B cell (primary cell): ENCODE data around the gene SORL1-AS1.

Experiments
- EZH2 ChIP-seq: IDR thresholded peaks from 2 replicates; pipeline ENCODE4 v1.6.1; 2012; ENCODE audit warnings: borderline replicate concordance, low read depth, mild to moderate bottlenecking, moderate library complexity, low read length; ENCODE audit not compliant: insufficient read depth, poor library complexity, severe bottlenecking
- TF ChIP-seq, protein P1 (sequence below): fragments of 200-600 bp; IDR thresholded peaks from one replicate; pipeline ENCODE4 v1.8.0; 2022; ENCODE audit warnings: antibody characterized with exemption, mild to moderate bottlenecking

DNA sequence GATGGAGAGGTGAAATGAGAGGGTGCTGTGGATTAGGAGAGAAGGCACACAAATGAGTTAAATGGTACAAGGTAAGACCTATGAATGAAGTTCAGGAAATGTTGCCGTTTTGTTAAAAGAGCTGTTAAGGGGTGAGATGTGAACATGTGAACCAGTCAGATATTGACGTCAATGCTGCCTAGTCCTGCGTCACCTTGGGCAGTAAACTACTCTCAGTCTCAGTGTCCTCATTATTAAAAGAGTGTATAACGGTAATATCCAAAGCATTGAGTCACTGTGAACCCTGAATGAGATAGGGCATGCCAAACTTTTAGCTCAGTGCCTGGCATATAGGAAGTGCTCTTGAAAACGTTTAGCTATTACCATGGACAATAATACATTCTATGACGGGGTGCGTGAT is 32.4 kb upstream of the SORL1-AS1 start:
- TF ChIP-seq, protein P1, sequence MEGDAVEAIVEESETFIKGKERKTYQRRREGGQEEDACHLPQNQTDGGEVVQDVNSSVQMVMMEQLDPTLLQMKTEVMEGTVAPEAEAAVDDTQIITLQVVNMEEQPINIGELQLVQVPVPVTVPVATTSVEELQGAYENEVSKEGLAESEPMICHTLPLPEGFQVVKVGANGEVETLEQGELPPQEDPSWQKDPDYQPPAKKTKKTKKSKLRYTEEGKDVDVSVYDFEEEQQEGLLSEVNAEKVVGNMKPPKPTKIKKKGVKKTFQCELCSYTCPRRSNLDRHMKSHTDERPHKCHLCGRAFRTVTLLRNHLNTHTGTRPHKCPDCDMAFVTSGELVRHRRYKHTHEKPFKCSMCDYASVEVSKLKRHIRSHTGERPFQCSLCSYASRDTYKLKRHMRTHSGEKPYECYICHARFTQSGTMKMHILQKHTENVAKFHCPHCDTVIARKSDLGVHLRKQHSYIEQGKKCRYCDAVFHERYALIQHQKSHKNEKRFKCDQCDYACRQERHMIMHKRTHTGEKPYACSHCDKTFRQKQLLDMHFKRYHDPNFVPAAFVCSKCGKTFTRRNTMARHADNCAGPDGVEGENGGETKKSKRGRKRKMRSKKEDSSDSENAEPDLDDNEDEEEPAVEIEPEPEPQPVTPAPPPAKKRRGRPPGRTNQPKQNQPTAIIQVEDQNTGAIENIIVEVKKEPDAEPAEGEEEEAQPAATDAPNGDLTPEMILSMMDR = no peak
- TF ChIP-seq EZH2 = no peak
